Neural progenitor cell (in vitro differentiated cells): Measurements from ENCODE around the gene L2HGDH. TPM values are rescaled to one million over a fixed set of nuclear protein-coding genes. Genes with fewer than 3 reads are reported as not detected.

ENCODE experiments used
- DNase-seq: peaks from one replicate; pipeline ENCODE4 v3.0.0-alpha.2; 2016; ENCODE audit warnings: low spot score
- H2AFZ ChIP-seq: fragments of 200-600 bp; sonication (generic); replicated peaks from 2 replicates; pipeline ENCODE4 v1.6.1; 2016; ENCODE audit warnings: antibody characterized with exemption
- H3F3A ChIP-seq: fragments of 200-600 bp; sonication (generic); 2 replicates; pipeline ENCODE4 v1.6.1; 2016; ENCODE audit warnings: antibody characterized with exemption, low read depth
- H3K27ac ChIP-seq: fragments of 200-600 bp; sonication (generic); 2 replicates; pipeline ENCODE4 v1.5.1; 2016; ENCODE audit warnings: mild to moderate bottlenecking
- H3K27me3 ChIP-seq: fragments of 200-600 bp; sonication (generic); 2 replicates; pipeline ENCODE4 v1.6.1; 2016; ENCODE audit warnings: mild to moderate bottlenecking, moderate library complexity
- H3K36me3 ChIP-seq: fragments of 200-600 bp; sonication (generic); 2 replicates; pipeline ENCODE4 v1.5.1; 2016
- H3K4me1 ChIP-seq: fragments of 200-600 bp; sonication (generic); 2 replicates; pipeline ENCODE4 v1.6.1; 2016; ENCODE audit warnings: mixed run types
- H3K4me2 ChIP-seq: fragments of 200-600 bp; sonication (generic); 2 replicates; pipeline ENCODE4 v1.6.1; 2016
- H3K4me3 ChIP-seq: fragments of 200-600 bp; sonication (generic); 2 replicates; pipeline ENCODE4 v1.5.1; 2016
- H3K79me2 ChIP-seq: fragments of 200-600 bp; sonication (generic); 2 replicates; pipeline ENCODE4 v1.6.1; 2016; ENCODE audit warnings: low read depth
- H3K9ac ChIP-seq: fragments of 200-600 bp; sonication (generic); 2 replicates; pipeline ENCODE4 v1.6.1; 2016
- H3K9me3 ChIP-seq: fragments of 200-600 bp; sonication (generic); 2 replicates; pipeline ENCODE4 v1.5.1; 2016; ENCODE audit warnings: low read depth
- H4K20me1 ChIP-seq: fragments of 200-600 bp; sonication (generic); 2 replicates; pipeline ENCODE4 v1.6.1; 2016; ENCODE audit warnings: low read depth
- H3K27ac Mint-ChIP-seq: 3 replicates; pipeline ENCODE4 v1.8.0; 2021; ENCODE audit warnings: mixed read lengths
- H3K27me3 Mint-ChIP-seq: 2 replicates; pipeline ENCODE4 v1.8.0; 2022; ENCODE audit warnings: low read depth, mild to moderate bottlenecking, inconsistent platforms, moderate library complexity, mixed read lengths; ENCODE audit not compliant: insufficient read depth
- H3K36me3 Mint-ChIP-seq: 3 replicates; pipeline ENCODE4 v1.8.0; 2021; ENCODE audit warnings: mixed read lengths
- H3K4me1 Mint-ChIP-seq: 3 replicates; pipeline ENCODE4 v1.8.0; 2021; ENCODE audit warnings: mixed read lengths
- H3K4me3 Mint-ChIP-seq: 3 replicates; pipeline ENCODE4 v1.8.0; 2021; ENCODE audit warnings: mild to moderate bottlenecking, moderate library complexity, mixed read lengths
- H3K9me3 Mint-ChIP-seq: 3 replicates; pipeline ENCODE4 v1.8.0; 2020; ENCODE audit warnings: mixed read lengths
- CTCF ChIP-seq: fragments of 200-600 bp; sonication (generic); IDR thresholded peaks from 2 replicates; pipeline ENCODE4 v1.5.1; 2017; ENCODE audit warnings: antibody characterized with exemption, mild to moderate bottlenecking
- EZH2 ChIP-seq: fragments of 200-600 bp; sonication (generic); IDR thresholded peaks from 2 replicates; pipeline ENCODE4 v1.6.1; 2017; ENCODE audit warnings: antibody characterized with exemption, mild to moderate bottlenecking, moderate library complexity
- EZH2phosphoT487 ChIP-seq: fragments of 200-600 bp; sonication (generic); IDR thresholded peaks from 2 replicates; pipeline ENCODE4 v1.6.1; 2017; ENCODE audit warnings: antibody characterized with exemption
- total RNA-seq: library from RNA; depleted of rRNA; stranded (reverse); fragments of >200 nt; gene quantifications from 2 replicates; pipeline ENCODE4 v1.2.3, GENCODE V29; 2015; ENCODE audit warnings: low replicate concordance

The L2HGDH gene
- total RNA-seq, 1 donor from 2014 or later = 14.0 TPM

GRCh38 chr14:50331596-50331995 lies 19.6 kb upstream of the L2HGDH start:
- H3K9me3 Mint-ChIP-seq = no peaks in the 10 kb centered on the region
- H2AFZ ChIP-seq = no peak overlapping the region
- no peak for TF ChIP-seq EZH2phosphoT487
- TF ChIP-seq CTCF = no peak
- TF ChIP-seq EZH2 = no peak
- H3K27ac Mint-ChIP-seq = no peak overlapping the region
- H3K27me3 Mint-ChIP-seq = no peaks in the 10 kb centered on the region
- H3K4me3 ChIP-seq = no peak overlapping the region
- no peak overlapping the region for H3K27ac ChIP-seq
- no peaks in the 10 kb centered on the region for H3K36me3 ChIP-seq
- no peaks in the 10 kb centered on the region for H3K79me2 ChIP-seq
- H3K9ac ChIP-seq = no peak overlapping the region
- H3K36me3 Mint-ChIP-seq = no peaks in the 10 kb centered on the region
- peaks cover 22% of the 10 kb centered on the region for H3K4me1 ChIP-seq
- H3F3A ChIP-seq = peaks cover 27% of the 10 kb centered on the region
- H3K4me2 ChIP-seq = no peak overlapping the region
- H3K27me3 ChIP-seq = no peaks in the 10 kb centered on the region
- no peaks in the 10 kb centered on the region for H3K9me3 ChIP-seq
- no peak for DNase-seq
- H3K4me1 Mint-ChIP-seq = peaks cover 16% of the 10 kb centered on the region
- no peak overlapping the region for H3K4me3 Mint-ChIP-seq
- no peaks in the 10 kb centered on the region for H4K20me1 ChIP-seq

- Mint-ChIP-seq H3K27me3 (peaks cover 2% of the 10 kb centered on the region), H3K9me3 (peaks cover 5% of the 10 kb centered on the region), H3K27ac (no peak overlapping the region), H3K4me1 (no peaks in the 10 kb centered on the region), H3K4me3 (no peak overlapping the region), H3K36me3 (peaks cover 14% of the 10 kb centered on the region)
- no peak overlapping the region for H3K9ac ChIP-seq
- no peaks in the 10 kb centered on the region for H3K36me3 ChIP-seq
- no peaks in the 10 kb centered on the region for H3K27me3 ChIP-seq
- peaks cover 11% of the 10 kb centered on the region for H3F3A ChIP-seq
- no peak overlapping the region for H3K4me3 ChIP-seq
- H3K4me1 ChIP-seq = no peaks in the 10 kb centered on the region
- TF ChIP-seq CTCF (peak; percentile 88), EZH2phosphoT487 (no peak)
- DNase-seq = peak; percentile 75
- no peak overlapping the region for H2AFZ ChIP-seq
- no peak overlapping the region for H3K4me2 ChIP-seq
- no peaks in the 10 kb centered on the region for H3K9me3 ChIP-seq
- peaks cover 3% of the 10 kb centered on the region for H4K20me1 ChIP-seq
- H3K27ac ChIP-seq = no peak overlapping the region
- H3K79me2 ChIP-seq = peaks cover 32% of the 10 kb centered on the region
Measured at GRCh38 chr14:50321009-50321660, 9.1 kb upstream of the L2HGDH start.

GRCh38 chr14:50320283-50320682 lies 8.3 kb upstream of the L2HGDH start:
- no peaks in the 10 kb centered on the region for H3K4me1 Mint-ChIP-seq
- H3K27me3 ChIP-seq = no peaks in the 10 kb centered on the region
- peaks cover 3% of the 10 kb centered on the region for H4K20me1 ChIP-seq
- peaks cover 16% of the 10 kb centered on the region for H3K36me3 Mint-ChIP-seq
- H3K9me3 ChIP-seq = no peaks in the 10 kb centered on the region
- H3K27me3 Mint-ChIP-seq = peaks cover 2% of the 10 kb centered on the region
- H3K27ac ChIP-seq = no peak overlapping the region
- no peak for TF ChIP-seq EZH2phosphoT487
- no peak for TF ChIP-seq EZH2
- TF ChIP-seq CTCF = no peak
- H3K4me2 ChIP-seq = no peak overlapping the region
- H3K27ac Mint-ChIP-seq = no peak overlapping the region
- no peaks in the 10 kb centered on the region for H3K36me3 ChIP-seq
- peaks cover 32% of the 10 kb centered on the region for H3K79me2 ChIP-seq
- H3K9me3 Mint-ChIP-seq = peaks cover 11% of the 10 kb centered on the region
- no peaks in the 10 kb centered on the region for H3K4me1 ChIP-seq
- no peak overlapping the region for H3K4me3 ChIP-seq
- H2AFZ ChIP-seq = no peak overlapping the region
- peaks cover 11% of the 10 kb centered on the region for H3F3A ChIP-seq
- no peak overlapping the region for H3K4me3 Mint-ChIP-seq
- DNase-seq = no peak
- H3K9ac ChIP-seq = no peak overlapping the region
